H9 (cell line): ENCODE results near the gene GALNT16. TPM values are rescaled to one million over a fixed set of nuclear protein-coding genes. Genes with fewer than 3 reads are reported as not detected.

Experiments used
- DNase-seq: peaks from one replicate; pipeline ENCODE4 v3.0.0-alpha.2; 2017
- H2AFZ ChIP-seq: one replicate; pipeline ENCODE4 v1.6.1; 2013; ENCODE audit warnings: mild to moderate bottlenecking, low read length, control low read depth, moderate library complexity
- H2AK5ac ChIP-seq: 2 replicates; pipeline ENCODE4 v1.6.1; 2013; ENCODE audit warnings: low read length, control low read depth, mixed read lengths; ENCODE audit not compliant: insufficient read length
- H2BK120ac ChIP-seq: one replicate; pipeline ENCODE4 v1.6.1; 2013; ENCODE audit warnings: low read depth, mild to moderate bottlenecking, low read length, control low read depth, inconsistent platforms; ENCODE audit not compliant: poor library complexity, severe bottlenecking
- H2BK12ac ChIP-seq: 2 replicates; pipeline ENCODE4 v1.6.1; 2013; ENCODE audit warnings: low read length, control low read depth, mixed read lengths, low read depth; ENCODE audit not compliant: insufficient read length
- H2BK15ac ChIP-seq: 2 replicates; pipeline ENCODE4 v1.6.1; 2013; ENCODE audit warnings: low read depth, low read length, control low read depth
- H2BK20ac ChIP-seq: one replicate; pipeline ENCODE4 v1.6.1; 2013; ENCODE audit warnings: low read depth, mild to moderate bottlenecking, low read length, control low read depth, inconsistent platforms; ENCODE audit not compliant: poor library complexity, severe bottlenecking
- H2BK5ac ChIP-seq: 2 replicates; pipeline ENCODE4 v1.6.1; 2013; ENCODE audit warnings: low read length, control low read depth, mixed read lengths; ENCODE audit not compliant: insufficient read length
- H3K14ac ChIP-seq: 2 replicates; pipeline ENCODE4 v1.6.1; 2013; ENCODE audit warnings: low read length, control low read depth; ENCODE audit not compliant: insufficient read depth
- H3K18ac ChIP-seq: 2 replicates; pipeline ENCODE4 v1.6.1; 2013; ENCODE audit warnings: low read depth, mild to moderate bottlenecking, mixed read lengths, low read length, control low read depth; ENCODE audit not compliant: insufficient read length
- H3K23ac ChIP-seq: 2 replicates; pipeline ENCODE4 v1.6.1; 2013; ENCODE audit warnings: low read length, control low read depth, mixed read lengths, low read depth; ENCODE audit not compliant: insufficient read length
- H3K23me2 ChIP-seq: 2 replicates; pipeline ENCODE4 v1.6.1; 2013; ENCODE audit warnings: low read depth, mild to moderate bottlenecking, mixed read lengths, low read length, control low read depth; ENCODE audit not compliant: insufficient read length, poor library complexity, severe bottlenecking
- H3K27ac ChIP-seq: 2 replicates; pipeline ENCODE4 v1.5.1; 2013; ENCODE audit warnings: low read length, control low read depth, mixed read lengths, low read depth; ENCODE audit not compliant: insufficient read length
- H3K27me3 ChIP-seq: 2 replicates; pipeline ENCODE4 v1.6.1; 2013; ENCODE audit warnings: low read length, control low read depth, inconsistent platforms; ENCODE audit not compliant: insufficient read depth
- H3K4ac ChIP-seq: 2 replicates; pipeline ENCODE4 v1.6.1; 2013; ENCODE audit warnings: low read depth, mild to moderate bottlenecking, control low read depth, inconsistent platforms, low read length, moderate library complexity
- H3K4me1 ChIP-seq: 2 replicates; pipeline ENCODE4 v1.6.1; 2013; ENCODE audit warnings: low read length, control low read depth, inconsistent platforms; ENCODE audit not compliant: insufficient read depth
- H3K4me2 ChIP-seq: 2 replicates; pipeline ENCODE4 v1.6.1; 2013; ENCODE audit warnings: low read length, control low read depth, mixed read lengths; ENCODE audit not compliant: insufficient read length, insufficient read depth
- H3K56ac ChIP-seq: 2 replicates; pipeline ENCODE4 v1.6.1; 2013; ENCODE audit warnings: low read depth, mild to moderate bottlenecking, mixed read lengths, low read length, control low read depth; ENCODE audit not compliant: insufficient read length
- H3K79me1 ChIP-seq: 2 replicates; pipeline ENCODE4 v1.6.1; 2013; ENCODE audit warnings: low read depth, mild to moderate bottlenecking, moderate library complexity, low read length, control low read depth, inconsistent platforms; ENCODE audit not compliant: insufficient read depth, poor library complexity, severe bottlenecking
- H3K79me2 ChIP-seq: 2 replicates; pipeline ENCODE4 v1.6.1; 2013; ENCODE audit warnings: low read length, control low read depth, inconsistent platforms; ENCODE audit not compliant: insufficient read depth
- H3K9ac ChIP-seq: 2 replicates; pipeline ENCODE4 v1.6.1; 2013; ENCODE audit warnings: low read length, control low read depth, mixed read lengths; ENCODE audit not compliant: insufficient read length; ENCODE audit errors: extremely low read depth
- H3K9me3 ChIP-seq: one replicate; pipeline ENCODE4 v1.6.1; 2013; ENCODE audit warnings: low read depth, low read length, inconsistent platforms; ENCODE audit not compliant: control insufficient read depth
- H3T11ph ChIP-seq: one replicate; pipeline ENCODE4 v1.6.1; 2013; ENCODE audit warnings: mild to moderate bottlenecking, low read length, control low read depth, inconsistent platforms
- H4K20me1 ChIP-seq: one replicate; pipeline ENCODE4 v1.6.1; 2013; ENCODE audit not compliant: control insufficient read depth, insufficient read length, insufficient read depth
- H4K5ac ChIP-seq: 2 replicates; pipeline ENCODE4 v1.6.1; 2013; ENCODE audit warnings: low read depth, mild to moderate bottlenecking, mixed read lengths, low read length, control low read depth; ENCODE audit not compliant: insufficient read length
- H4K8ac ChIP-seq: replicated peaks from 2 replicates; pipeline ENCODE4 v1.6.1; 2013; ENCODE audit warnings: low read length, control low read depth, mixed read lengths, low read depth; ENCODE audit not compliant: insufficient read length
- H4K91ac ChIP-seq: 2 replicates; pipeline ENCODE4 v1.6.1; 2013; ENCODE audit warnings: low read depth, mild to moderate bottlenecking, moderate library complexity, mixed read lengths, low read length, control low read depth; ENCODE audit not compliant: insufficient read length
- H3K27ac Mint-ChIP-seq, 3 experiments: 2 replicates in 2 of 3; 3 replicates in 1 of 3; pipeline ENCODE4 v1.8.0; 2020 to 2021; ENCODE audit warnings: mixed read lengths in 3 of 3, mild to moderate bottlenecking in 1 of 3, moderate library complexity in 1 of 3
- H3K27me3 Mint-ChIP-seq: 2 replicates; pipeline ENCODE4 v1.8.0; 2021; ENCODE audit warnings: low read depth, mild to moderate bottlenecking, moderate library complexity, mixed read lengths
- H3K36me3 Mint-ChIP-seq, 3 experiments: 2 replicates in 2 of 3; 3 replicates in 1 of 3; pipeline ENCODE4 v1.8.0; 2020 to 2021; ENCODE audit warnings: low read depth in 3 of 3, mixed read lengths in 3 of 3; ENCODE audit not compliant: insufficient read depth in 1 of 3
- H3K4me1 Mint-ChIP-seq, 2 experiments: 2 replicates each; pipeline ENCODE4 v1.8.0; 2020; ENCODE audit warnings: mixed read lengths in 2 of 2
- H3K4me3 Mint-ChIP-seq, 2 experiments: 2 replicates in 1 of 2; 3 replicates in 1 of 2; pipeline ENCODE4 v1.8.0; 2020 to 2021; ENCODE audit warnings: mild to moderate bottlenecking in 2 of 2, mixed read lengths in 2 of 2, moderate library complexity in 1 of 2
- H3K9me3 Mint-ChIP-seq, 2 experiments: 2 replicates in 1 of 2; 3 replicates in 1 of 2; pipeline ENCODE4 v1.8.0; 2020; ENCODE audit warnings: mild to moderate bottlenecking in 2 of 2, mixed read lengths in 2 of 2, moderate library complexity in 1 of 2
- WGBS: extraction: QIAGEN DNeasy Blood & Tissue Kit; methylation state at CpG from one replicate; pipeline ENCODE4 v1.1.7; 2013; ENCODE audit warnings: missing lambda C conversion rate, low lambda C conversion rate, mixed read lengths; ENCODE audit not compliant: insufficient read length; ENCODE audit errors: extremely low coverage; 5-methylcytosine and 5-hydroxymethylcytosine counted together
- total RNA-seq: library from RNA; stranded (reverse); gene quantifications from 2 replicates; pipeline ENCODE4 v1.2.1, GENCODE V29; 2021
- TF ChIP-seq, protein P1 (sequence below): fragments of 200-600 bp; sonication (generic); conservative IDR thresholded peaks from 3 replicates; pipeline ENCODE4 v1.8.0; 2021; ENCODE audit warnings: antibody characterized with exemption, mild to moderate bottlenecking

GALNT16 gene
- total RNA-seq, 1 experiment from 2014 or later, result 2.3 TPM

GRCh38 chr14:69373104-69373503 lies 113.1 kb downstream of the GALNT16 start:
- TF ChIP-seq, protein P1, sequence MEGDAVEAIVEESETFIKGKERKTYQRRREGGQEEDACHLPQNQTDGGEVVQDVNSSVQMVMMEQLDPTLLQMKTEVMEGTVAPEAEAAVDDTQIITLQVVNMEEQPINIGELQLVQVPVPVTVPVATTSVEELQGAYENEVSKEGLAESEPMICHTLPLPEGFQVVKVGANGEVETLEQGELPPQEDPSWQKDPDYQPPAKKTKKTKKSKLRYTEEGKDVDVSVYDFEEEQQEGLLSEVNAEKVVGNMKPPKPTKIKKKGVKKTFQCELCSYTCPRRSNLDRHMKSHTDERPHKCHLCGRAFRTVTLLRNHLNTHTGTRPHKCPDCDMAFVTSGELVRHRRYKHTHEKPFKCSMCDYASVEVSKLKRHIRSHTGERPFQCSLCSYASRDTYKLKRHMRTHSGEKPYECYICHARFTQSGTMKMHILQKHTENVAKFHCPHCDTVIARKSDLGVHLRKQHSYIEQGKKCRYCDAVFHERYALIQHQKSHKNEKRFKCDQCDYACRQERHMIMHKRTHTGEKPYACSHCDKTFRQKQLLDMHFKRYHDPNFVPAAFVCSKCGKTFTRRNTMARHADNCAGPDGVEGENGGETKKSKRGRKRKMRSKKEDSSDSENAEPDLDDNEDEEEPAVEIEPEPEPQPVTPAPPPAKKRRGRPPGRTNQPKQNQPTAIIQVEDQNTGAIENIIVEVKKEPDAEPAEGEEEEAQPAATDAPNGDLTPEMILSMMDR, result no peak
- Histone ChIP-seq H3K4me1 (no peaks in the 10 kb centered on the region), H3T11ph (no peak overlapping the region), H3K27me3 (no peaks in the 10 kb centered on the region), H2BK20ac (no peak overlapping the region), H3K9ac (no peak overlapping the region), H3K56ac (no peak overlapping the region), H2BK5ac (no peak overlapping the region), H3K23ac (no peak overlapping the region), H3K4me2 (no peak overlapping the region), H3K4ac (no peak overlapping the region), H2BK12ac (no peak overlapping the region), H4K8ac (no peak overlapping the region), H3K27ac (no peak overlapping the region), H4K20me1 (no peaks in the 10 kb centered on the region), H4K5ac (no peak overlapping the region), H3K79me2 (no peaks in the 10 kb centered on the region), H2AK5ac (no peak overlapping the region), H3K14ac (no peak overlapping the region), H2BK15ac (no peak overlapping the region), H3K18ac (no peak overlapping the region), H3K9me3 (no peaks in the 10 kb centered on the region), H3K23me2 (no peaks in the 10 kb centered on the region), H3K79me1 (no peaks in the 10 kb centered on the region), H2BK120ac (no peak overlapping the region), H4K91ac (no peak overlapping the region), H2AFZ (no peak overlapping the region)
- Mint-ChIP-seq H3K27ac (peak overlapping the region in 1 of 3 experiments; percentile 21; a peak in 1 of 7 replicates), H3K4me1 (peaks cover 3 to 8% of the 10 kb centered on the region in 2 experiments), H3K27me3 (no peaks in the 10 kb centered on the region), H3K9me3 (peaks cover 0 to 3% of the 10 kb centered on the region in 2 experiments; a peak in 1 of 5 replicates), H3K36me3 (peaks cover 20 to 36% (median 29%) of the 10 kb centered on the region in 3 experiments; a peak in 6 of 7 replicates), H3K4me3 (no peak overlapping the region)
- no peak for DNase-seq
- WGBS, result no CpG with 5 or more reads among the region's 1 CpG
